HCT116 (cell line): Measurements from ENCODE around the gene C7orf33. TPM values are rescaled to one million over a fixed set of nuclear protein-coding genes. Genes with fewer than 3 reads are reported as not detected.

Experiments used
- ATAC-seq: fragments of 200-7000 bp; cut with Tn5 transposase; 2 replicates; pipeline ENCODE4 v1.9.1; 2020; ENCODE audit warnings: mild to moderate bottlenecking, moderate library complexity
- BruUV-seq: library from RNA; stranded (reverse); fragments of 400-500 nt; replicated peaks from 2 replicates; lab custom pipeline; 2021; lab: Mats Ljungman, UMichigan
- CTCF ChIA-PET: fragments of 300-600 bp; sonication (Branson Sonifier 250); formaldehyde crosslinking; loops from one replicate; lab custom pipeline; 2021; ENCODE audit warnings: antibody characterized with exemption; lab: Charles Lee
- POLR2A ChIA-PET: fragments of 300-600, 350-600 bp; sonication (Branson Sonifier 250); formaldehyde crosslinking; loops from one replicate; lab custom pipeline; 2021; ENCODE audit warnings: antibody characterized with exemption; lab: Charles Lee
- RAD21 ChIA-PET, 2 experiments: fragments of 300-600 bp; sonication (Branson Sonifier 250); formaldehyde crosslinking; loops; one replicate each; lab custom pipeline; 2023; ENCODE audit warnings: low total read pairs in 2 of 2; ENCODE audit not compliant: uncharacterized antibody in 2 of 2, unreplicated experiment in 2 of 2, low non-redundant PET in 1 of 2; lab: Charles Lee
- DNase-seq: peaks from one replicate; pipeline ENCODE4 v3.0.0-alpha.2; 2010; ENCODE audit warnings: low read depth, low spot score
- H2AFZ ChIP-seq: fragments of 200-600 bp; shearing (Covaris generic), sonication (generic); 2 replicates; pipeline ENCODE4 v1.6.1; 2017; ENCODE audit warnings: low read depth, mixed run types, mixed read lengths, antibody characterized with exemption, low read length; ENCODE audit not compliant: poor library complexity, severe bottlenecking
- H3K27ac ChIP-seq: 2 replicates; pipeline ENCODE4 v1.5.1; 2012; ENCODE audit warnings: low read depth, low read length
- H3K27me3 ChIP-seq: fragments of 200-600 bp; sonication (generic); 2 replicates; pipeline ENCODE4 v1.6.1; 2016; ENCODE audit warnings: mixed run types, low read length, mixed read lengths; ENCODE audit not compliant: insufficient read depth
- H3K36me3 ChIP-seq, 2 experiments: fragments of 200-500 bp in 1 of 2; fragments of 200-600 bp in 1 of 2; sonication (Bioruptor generic) in 1 of 2; sonication (generic) in 1 of 2; 2 replicates each; pipeline versions ENCODE4 v1.5.1 to v1.6.1; 2014 to 2016; ENCODE audit warnings: low read length in 2 of 2, inconsistent platforms in 1 of 2, mixed read lengths in 1 of 2, mixed run types in 1 of 2; ENCODE audit not compliant: insufficient read depth in 2 of 2, control insufficient read depth in 1 of 2
- H3K4me1 ChIP-seq, 2 experiments: fragments of 200-600 bp in 1 of 2; sonication (generic) in 1 of 2; 2 replicates each; pipeline versions ENCODE4 v1.5.1 to v1.6.1; 2012 to 2017; ENCODE audit warnings: low read length in 2 of 2, inconsistent platforms in 1 of 2, mild to moderate bottlenecking in 1 of 2, mixed read lengths in 1 of 2, mixed run types in 1 of 2, moderate library complexity in 1 of 2; ENCODE audit not compliant: insufficient read depth in 2 of 2, control insufficient read depth in 1 of 2
- H3K4me2 ChIP-seq: fragments of 200-600 bp; sonication (generic); 2 replicates; pipeline ENCODE4 v1.6.1; 2017; ENCODE audit warnings: mixed run types, low read length, mixed read lengths
- H3K4me3 ChIP-seq, 2 experiments: fragments of 200-600 bp in 1 of 2; sonication (generic) in 1 of 2; replicated peaks in 1 of 2; 2 replicates each; pipeline ENCODE4 v1.5.1; 2011 to 2016; ENCODE audit warnings: low read length in 2 of 2, control low read depth in 1 of 2, low read depth in 1 of 2, mild to moderate bottlenecking in 1 of 2, mixed read lengths in 1 of 2, mixed run types in 1 of 2
- H3K79me2 ChIP-seq: fragments of 200-600 bp; sonication (generic); 2 replicates; pipeline ENCODE4 v1.6.1; 2017; ENCODE audit warnings: mild to moderate bottlenecking, mixed run types, low read length, moderate library complexity, mixed read lengths; ENCODE audit not compliant: insufficient read depth
- H3K9ac ChIP-seq: fragments of 200-600 bp; sonication (generic); 2 replicates; pipeline ENCODE4 v1.6.1; 2016; ENCODE audit warnings: low read length, mixed read lengths
- H3K9me2 ChIP-seq: fragments of 200-600 bp; sonication (generic), shearing (Covaris generic); 2 replicates; pipeline ENCODE4 v1.6.1; 2017; ENCODE audit warnings: mixed run types, mild to moderate bottlenecking, moderate library complexity; ENCODE audit not compliant: insufficient read depth
- H3K9me3 ChIP-seq, 2 experiments: fragments of 200-500 bp in 1 of 2; fragments of 200-600 bp in 1 of 2; sonication (Bioruptor generic) in 1 of 2; sonication (generic) in 1 of 2; 2 replicates each; pipeline ENCODE4 v1.6.1; 2014 to 2017; ENCODE audit warnings: low read length in 2 of 2, mixed read lengths in 2 of 2, inconsistent platforms in 1 of 2, low read depth in 1 of 2, mild to moderate bottlenecking in 1 of 2, mixed run types in 1 of 2, moderate library complexity in 1 of 2; ENCODE audit not compliant: control insufficient read depth in 1 of 2, insufficient read depth in 1 of 2
- H4K20me1 ChIP-seq: fragments of 200-600 bp; sonication (generic), shearing (Covaris generic); 2 replicates; pipeline ENCODE4 v1.6.1; 2017; ENCODE audit warnings: mixed run types, mild to moderate bottlenecking, moderate library complexity; ENCODE audit not compliant: insufficient read depth
- CEBPB ChIP-seq: IDR thresholded peaks from 2 replicates; pipeline ENCODE4 v1.6.1; 2012; ENCODE audit warnings: low read depth
- ELF1 ChIP-seq: IDR thresholded peaks from 2 replicates; pipeline ENCODE4 v1.6.1; 2012; ENCODE audit warnings: low read depth, borderline replicate concordance
- EZH2 ChIP-seq: fragments of 200-600 bp; sonication (generic); IDR thresholded peaks from 2 replicates; pipeline ENCODE4 v1.6.1; 2017; ENCODE audit warnings: antibody characterized with exemption, mixed run types
- FOSL1 ChIP-seq: IDR thresholded peaks from 2 replicates; pipeline ENCODE4 v1.6.1; 2012; ENCODE audit warnings: low read depth
- JUND ChIP-seq: IDR thresholded peaks from 2 replicates; pipeline ENCODE4 v1.6.1; 2012
- POLR2A ChIP-seq: IDR thresholded peaks from 2 replicates; pipeline ENCODE4 v1.7.0; 2011; ENCODE audit warnings: borderline replicate concordance; ENCODE audit not compliant: insufficient read depth, insufficient read length; ENCODE audit errors: extremely low read depth
- POLR2AphosphoS5 ChIP-seq: IDR thresholded peaks from 2 replicates; pipeline ENCODE4 v1.6.1; 2011; ENCODE audit warnings: mild to moderate bottlenecking, low read depth, low read length, moderate library complexity
- RAD21 ChIP-seq: IDR thresholded peaks from 2 replicates; pipeline ENCODE4 v1.6.1; 2012; ENCODE audit warnings: low read depth, mild to moderate bottlenecking
- SP1 ChIP-seq: IDR thresholded peaks from 2 replicates; pipeline ENCODE4 v1.6.1; 2012; ENCODE audit warnings: low read depth
- ZFX ChIP-seq: fragments of 450-650 bp; IDR thresholded peaks from 2 replicates; pipeline ENCODE4 v1.6.1; 2017
- ZNF274 ChIP-seq: fragments of 200-500 bp; sonication (Bioruptor generic); IDR thresholded peaks from 2 replicates; pipeline ENCODE4 v1.6.1; 2014; ENCODE audit warnings: mild to moderate bottlenecking, low read depth, low read length, inconsistent platforms
- intact Hi-C: fragments of 100-400 bp; cut with micrococcal nuclease; formaldehyde crosslinking; loops from 2 replicates; pipeline ENCODE4 v1.10.0; 2022
- total RNA-seq: library from RNA; stranded (reverse); gene quantifications from one replicate; pipeline ENCODE4 v1.2.1, GENCODE V29; 2021; ENCODE audit not compliant: unreplicated experiment
- TF ChIP-seq, protein P1 (sequence below): IDR thresholded peaks from 2 replicates; pipeline ENCODE4 v1.6.1; 2012
- TF ChIP-seq, protein P2 (sequence below): IDR thresholded peaks from 2 replicates; pipeline ENCODE4 v1.6.1; 2011; ENCODE audit warnings: mild to moderate bottlenecking, low read length, moderate library complexity; ENCODE audit not compliant: insufficient replicate concordance; ENCODE audit errors: extremely low read depth
- TF ChIP-seq, protein P3 (sequence below): IDR thresholded peaks from 2 replicates; pipeline ENCODE4 v1.6.1; 2012
- TF ChIP-seq, protein P4 (sequence below): IDR thresholded peaks from 2 replicates; pipeline ENCODE4 v1.6.1; 2012; ENCODE audit warnings: low read depth

The C7orf33 gene
- total RNA-seq, 1 experiment from 2014 or later, result not detected

DNA sequence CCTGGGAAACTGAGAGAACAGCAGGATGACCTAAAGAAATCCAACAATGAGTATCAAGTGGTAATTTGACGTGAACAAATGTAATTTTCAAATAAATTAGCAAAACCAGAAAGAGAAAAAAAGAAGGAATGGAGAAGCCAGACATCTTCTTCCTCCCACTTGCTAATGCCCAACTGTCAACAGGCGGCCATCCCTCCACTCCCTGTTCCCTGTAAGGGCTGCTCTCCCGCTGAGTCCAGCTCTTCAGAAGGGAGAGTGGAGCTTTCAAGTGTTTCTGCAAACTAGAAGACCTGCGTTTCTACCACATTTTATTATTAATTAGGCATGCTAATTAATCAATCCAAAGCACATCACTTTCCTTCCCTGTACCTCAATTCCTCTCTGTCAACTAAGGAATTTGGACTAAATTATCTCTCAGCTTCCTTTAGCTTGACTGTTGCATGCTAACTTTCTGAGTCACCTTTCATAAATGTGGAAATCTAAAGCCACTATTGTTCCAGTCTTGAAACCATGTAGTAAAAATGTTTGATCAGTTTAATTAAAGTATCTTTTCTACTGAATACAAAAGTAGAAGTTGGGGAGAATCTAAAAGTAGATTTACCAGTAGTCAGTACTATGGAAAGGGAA, 59.8 kb downstream of the C7orf33 start:
- ATAC-seq, result peak; percentile 74
- RAD21 ChIA-PET, result no interaction called here
- 0 out of 2 replicates have a peak, but pooled peaks have one; percentile 18 for TF ChIP-seq JUND
- TF ChIP-seq EZH2, result no peak
- no peak for TF ChIP-seq CEBPB
- TF ChIP-seq ZFX, result no peak
- TF ChIP-seq RAD21, result no peak
- H3K4me2 ChIP-seq, result peak overlapping the region; percentile 45
- peak overlapping the region; percentile 76 for H2AFZ ChIP-seq
- H3K9me3 ChIP-seq, result no peaks in the 10 kb centered on the region
- no peaks in the 10 kb centered on the region for H3K27me3 ChIP-seq
- no TSS peak for BruUV-seq
- H3K4me1 ChIP-seq, result peaks cover 4 to 15% of the 10 kb centered on the region in 2 experiments; a peak in 2 of 4 replicates
- no peak for DNase-seq
- no peaks in the 10 kb centered on the region for H3K79me2 ChIP-seq
- H3K9me2 ChIP-seq, result no peaks in the 10 kb centered on the region
- H3K36me3 ChIP-seq, result no peaks in the 10 kb centered on the region
- H3K27ac ChIP-seq, result no peak overlapping the region
- H3K4me3 ChIP-seq, result no peak overlapping the region
- intact Hi-C loops, result no loop called here
- no peak overlapping the region for H3K9ac ChIP-seq
- H4K20me1 ChIP-seq, result no peaks in the 10 kb centered on the region
- POLR2A ChIA-PET, result no interaction called here
- CTCF ChIA-PET, result no interaction called here

DNA sequence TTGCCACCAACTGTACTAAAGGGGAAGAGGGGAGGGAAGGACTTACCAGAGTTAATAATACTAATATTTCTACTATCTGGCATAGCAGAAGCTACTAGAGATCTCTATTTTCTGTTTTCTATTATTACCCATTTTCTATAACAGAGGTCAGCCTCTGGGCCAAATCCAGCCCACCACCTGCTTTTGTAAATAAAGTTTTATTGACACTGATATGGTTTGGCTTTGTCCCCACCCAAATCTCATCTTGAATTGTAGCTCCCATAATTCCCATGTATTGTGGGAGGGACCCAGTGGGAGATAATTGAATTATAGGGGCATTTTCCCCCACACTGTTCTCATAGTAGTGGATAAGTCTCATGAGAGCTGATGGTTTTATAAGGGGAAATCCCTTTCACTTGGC, 62.2 kb downstream of the C7orf33 start:
- CTCF ChIA-PET, result no interaction called here
- TF ChIP-seq POLR2AphosphoS5 (no peak), RAD21 (no peak), ELF1 (no peak), SP1 (no peak), ZNF274 (no peak), CEBPB (no peak), ZFX (no peak), POLR2A (no peak), FOSL1 (no peak), EZH2 (no peak)
- TF ChIP-seq, protein P1, sequence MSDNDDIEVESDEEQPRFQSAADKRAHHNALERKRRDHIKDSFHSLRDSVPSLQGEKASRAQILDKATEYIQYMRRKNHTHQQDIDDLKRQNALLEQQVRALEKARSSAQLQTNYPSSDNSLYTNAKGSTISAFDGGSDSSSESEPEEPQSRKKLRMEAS, result no peak
- TF ChIP-seq, protein P2, sequence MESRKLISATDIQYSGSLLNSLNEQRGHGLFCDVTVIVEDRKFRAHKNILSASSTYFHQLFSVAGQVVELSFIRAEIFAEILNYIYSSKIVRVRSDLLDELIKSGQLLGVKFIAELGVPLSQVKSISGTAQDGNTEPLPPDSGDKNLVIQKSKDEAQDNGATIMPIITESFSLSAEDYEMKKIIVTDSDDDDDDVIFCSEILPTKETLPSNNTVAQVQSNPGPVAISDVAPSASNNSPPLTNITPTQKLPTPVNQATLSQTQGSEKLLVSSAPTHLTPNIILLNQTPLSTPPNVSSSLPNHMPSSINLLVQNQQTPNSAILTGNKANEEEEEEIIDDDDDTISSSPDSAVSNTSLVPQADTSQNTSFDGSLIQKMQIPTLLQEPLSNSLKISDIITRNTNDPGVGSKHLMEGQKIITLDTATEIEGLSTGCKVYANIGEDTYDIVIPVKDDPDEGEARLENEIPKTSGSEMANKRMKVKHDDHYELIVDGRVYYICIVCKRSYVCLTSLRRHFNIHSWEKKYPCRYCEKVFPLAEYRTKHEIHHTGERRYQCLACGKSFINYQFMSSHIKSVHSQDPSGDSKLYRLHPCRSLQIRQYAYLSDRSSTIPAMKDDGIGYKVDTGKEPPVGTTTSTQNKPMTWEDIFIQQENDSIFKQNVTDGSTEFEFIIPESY, result no peak
- TF ChIP-seq, protein P3, sequence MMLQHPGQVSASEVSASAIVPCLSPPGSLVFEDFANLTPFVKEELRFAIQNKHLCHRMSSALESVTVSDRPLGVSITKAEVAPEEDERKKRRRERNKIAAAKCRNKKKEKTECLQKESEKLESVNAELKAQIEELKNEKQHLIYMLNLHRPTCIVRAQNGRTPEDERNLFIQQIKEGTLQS, result no peak
- TF ChIP-seq, protein P4, sequence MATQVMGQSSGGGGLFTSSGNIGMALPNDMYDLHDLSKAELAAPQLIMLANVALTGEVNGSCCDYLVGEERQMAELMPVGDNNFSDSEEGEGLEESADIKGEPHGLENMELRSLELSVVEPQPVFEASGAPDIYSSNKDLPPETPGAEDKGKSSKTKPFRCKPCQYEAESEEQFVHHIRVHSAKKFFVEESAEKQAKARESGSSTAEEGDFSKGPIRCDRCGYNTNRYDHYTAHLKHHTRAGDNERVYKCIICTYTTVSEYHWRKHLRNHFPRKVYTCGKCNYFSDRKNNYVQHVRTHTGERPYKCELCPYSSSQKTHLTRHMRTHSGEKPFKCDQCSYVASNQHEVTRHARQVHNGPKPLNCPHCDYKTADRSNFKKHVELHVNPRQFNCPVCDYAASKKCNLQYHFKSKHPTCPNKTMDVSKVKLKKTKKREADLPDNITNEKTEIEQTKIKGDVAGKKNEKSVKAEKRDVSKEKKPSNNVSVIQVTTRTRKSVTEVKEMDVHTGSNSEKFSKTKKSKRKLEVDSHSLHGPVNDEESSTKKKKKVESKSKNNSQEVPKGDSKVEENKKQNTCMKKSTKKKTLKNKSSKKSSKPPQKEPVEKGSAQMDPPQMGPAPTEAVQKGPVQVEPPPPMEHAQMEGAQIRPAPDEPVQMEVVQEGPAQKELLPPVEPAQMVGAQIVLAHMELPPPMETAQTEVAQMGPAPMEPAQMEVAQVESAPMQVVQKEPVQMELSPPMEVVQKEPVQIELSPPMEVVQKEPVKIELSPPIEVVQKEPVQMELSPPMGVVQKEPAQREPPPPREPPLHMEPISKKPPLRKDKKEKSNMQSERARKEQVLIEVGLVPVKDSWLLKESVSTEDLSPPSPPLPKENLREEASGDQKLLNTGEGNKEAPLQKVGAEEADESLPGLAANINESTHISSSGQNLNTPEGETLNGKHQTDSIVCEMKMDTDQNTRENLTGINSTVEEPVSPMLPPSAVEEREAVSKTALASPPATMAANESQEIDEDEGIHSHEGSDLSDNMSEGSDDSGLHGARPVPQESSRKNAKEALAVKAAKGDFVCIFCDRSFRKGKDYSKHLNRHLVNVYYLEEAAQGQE, result no peak

More for the DNA sequence above, 62.2 kb downstream of the C7orf33 start:
- Histone ChIP-seq H3K4me2 (no peak overlapping the region), H3K9ac (no peak overlapping the region), H3K4me1 (peaks cover 4 to 15% of the 10 kb centered on the region in 2 experiments; a peak in 2 of 4 replicates), H4K20me1 (no peaks in the 10 kb centered on the region), H2AFZ (no peak overlapping the region), H3K36me3 (no peaks in the 10 kb centered on the region), H3K27me3 (no peaks in the 10 kb centered on the region), H3K9me3 (no peaks in the 10 kb centered on the region), H3K27ac (no peak overlapping the region), H3K79me2 (no peaks in the 10 kb centered on the region), H3K9me2 (no peaks in the 10 kb centered on the region), H3K4me3 (no peak overlapping the region)
- ATAC-seq (no peak), DNase-seq (no peak)
- POLR2A ChIA-PET, result no interaction called here
- BruUV-seq, result no TSS peak
- RAD21 ChIA-PET, result interaction anchor here in 1 of 2 experiments (0.6 kb wide), 1 partner anchor 47 kb away, joined by 3 read pairs; no protein-coding TSS in a partner anchor
- intact Hi-C loops, result no loop called here
